Measurements from ENCODE around the gene DGKD.
A peak's percentile ranks its signal among the peaks of the same experiment; 100 is the strongest.

DGKD gene

GRCh38 chr2:233499928-233500327 is 145.6 kb downstream of the DGKD start:
- no peaks in the 10 kb centered on the region for H3K4me1 Mint-ChIP-seq
- no peak overlapping the region for H3K4me3 Mint-ChIP-seq
- H3K9me3 Mint-ChIP-seq: peaks cover 34% of the 10 kb centered on the region
- H3K27me3 Mint-ChIP-seq: no peaks in the 10 kb centered on the region
- no peak overlapping the region for H3K27ac Mint-ChIP-seq
- peaks cover 41% of the 10 kb centered on the region for H3K36me3 Mint-ChIP-seq

DNA sequence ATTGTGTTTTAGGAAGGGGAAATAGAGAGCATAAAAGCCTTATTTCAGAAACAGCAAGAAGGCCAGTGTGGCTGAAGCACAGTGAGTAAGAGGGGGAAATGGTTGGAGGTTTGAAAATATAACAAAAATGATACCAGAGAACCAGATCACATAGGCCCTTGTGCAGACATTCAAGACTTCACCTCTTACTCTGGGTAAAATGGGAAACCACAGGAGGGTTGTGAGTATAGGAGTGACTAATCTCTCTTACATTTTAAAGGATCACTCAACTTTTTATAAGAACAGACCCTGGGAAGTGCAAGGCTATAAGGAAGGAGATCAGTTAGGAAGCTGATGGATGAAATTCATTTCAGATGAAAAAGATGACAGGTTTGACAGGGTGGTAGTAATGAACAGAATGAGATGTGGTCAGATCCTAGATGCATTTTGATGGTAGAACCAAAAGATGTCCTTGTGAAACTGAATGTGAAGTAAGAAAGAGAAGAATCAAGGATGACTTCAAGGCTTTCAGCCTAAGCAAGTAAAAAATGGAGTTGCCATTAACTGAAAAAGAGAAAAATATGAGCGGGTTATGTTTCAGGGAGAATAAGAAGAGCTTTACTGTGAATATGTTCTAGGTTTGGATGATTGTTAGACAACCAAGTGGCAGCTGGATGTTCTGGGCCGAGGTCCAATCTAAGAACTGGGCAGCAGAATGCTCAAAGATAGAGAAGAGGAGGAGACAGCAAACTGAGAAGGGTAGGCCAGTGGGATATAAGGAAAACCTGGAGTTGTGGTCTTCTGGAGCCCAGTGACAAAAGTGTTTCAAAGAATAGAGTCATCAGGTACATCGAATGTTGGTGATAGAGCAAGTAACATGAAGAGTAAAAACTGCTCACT is 147.1 kb downstream of the DGKD start:
- Mint-ChIP-seq H3K9me3 (peaks cover 38% of the 10 kb centered on the region), H3K4me1 (no peaks in the 10 kb centered on the region), H3K27me3 (no peaks in the 10 kb centered on the region), H3K36me3 (peaks cover 55% of the 10 kb centered on the region), H3K4me3 (no peak overlapping the region), H3K27ac (peak overlapping the region; percentile 23)

DNA sequence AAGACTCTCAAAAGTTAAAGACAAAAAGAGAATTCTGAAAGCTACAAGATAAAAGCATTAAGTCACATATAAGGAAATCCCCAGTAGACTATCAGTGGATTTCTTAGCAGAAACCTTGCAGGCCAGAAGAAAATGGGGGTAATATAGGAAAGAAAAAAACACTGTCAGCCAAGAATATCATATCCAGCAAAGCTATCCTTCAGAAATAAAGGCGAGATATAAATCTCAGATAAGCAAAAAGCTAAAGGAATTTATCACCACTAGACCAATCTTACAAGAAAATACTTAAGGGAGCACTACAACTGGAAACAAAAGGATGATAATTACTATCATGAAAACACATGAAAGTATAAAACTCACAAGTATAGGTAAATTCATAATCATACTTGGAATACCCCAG is 149.2 kb downstream of the DGKD start:
- H3K27ac Mint-ChIP-seq: no peak overlapping the region
- peaks cover 54% of the 10 kb centered on the region for H3K36me3 Mint-ChIP-seq
- H3K27me3 Mint-ChIP-seq: no peaks in the 10 kb centered on the region
- no peaks in the 10 kb centered on the region for H3K4me1 Mint-ChIP-seq
- no peak overlapping the region for H3K4me3 Mint-ChIP-seq
- H3K9me3 Mint-ChIP-seq: peaks cover 38% of the 10 kb centered on the region

DNA sequence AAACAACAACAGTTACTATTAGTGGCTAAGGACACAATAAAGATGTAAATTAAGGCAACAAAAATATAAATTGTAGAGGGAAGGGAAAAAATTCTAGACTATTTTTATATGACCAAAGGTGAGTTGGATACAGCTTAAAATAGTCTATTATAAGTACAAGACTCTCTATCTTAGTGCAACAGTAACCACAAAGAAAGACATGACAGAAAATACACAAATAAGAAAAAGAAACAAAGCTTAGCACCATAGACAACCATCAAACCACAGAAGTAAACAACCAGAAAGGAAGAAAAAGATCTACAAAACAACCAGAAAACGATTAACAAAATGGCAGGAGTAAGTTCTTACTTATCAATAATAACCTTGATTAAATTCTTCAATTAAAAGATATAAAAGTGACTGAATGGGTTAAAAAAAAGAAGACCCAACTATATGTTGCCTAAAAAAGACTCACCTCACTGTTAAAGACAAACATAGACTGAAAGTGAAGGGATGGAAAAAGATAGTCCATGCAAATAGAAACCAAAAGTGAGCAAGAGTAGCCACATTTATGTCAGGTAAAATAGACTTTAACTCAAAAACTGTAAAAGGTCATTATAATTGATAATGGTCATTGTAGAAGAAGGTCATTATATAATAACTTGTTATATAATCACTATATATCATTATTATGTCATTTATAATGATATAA is 149.8 kb downstream of the DGKD start:
- no peak overlapping the region for H3K27ac Mint-ChIP-seq
- peaks cover 54% of the 10 kb centered on the region for H3K36me3 Mint-ChIP-seq
- no peaks in the 10 kb centered on the region for H3K4me1 Mint-ChIP-seq
- peaks cover 38% of the 10 kb centered on the region for H3K9me3 Mint-ChIP-seq
- H3K4me3 Mint-ChIP-seq: no peak overlapping the region
- H3K27me3 Mint-ChIP-seq: no peaks in the 10 kb centered on the region

DNA sequence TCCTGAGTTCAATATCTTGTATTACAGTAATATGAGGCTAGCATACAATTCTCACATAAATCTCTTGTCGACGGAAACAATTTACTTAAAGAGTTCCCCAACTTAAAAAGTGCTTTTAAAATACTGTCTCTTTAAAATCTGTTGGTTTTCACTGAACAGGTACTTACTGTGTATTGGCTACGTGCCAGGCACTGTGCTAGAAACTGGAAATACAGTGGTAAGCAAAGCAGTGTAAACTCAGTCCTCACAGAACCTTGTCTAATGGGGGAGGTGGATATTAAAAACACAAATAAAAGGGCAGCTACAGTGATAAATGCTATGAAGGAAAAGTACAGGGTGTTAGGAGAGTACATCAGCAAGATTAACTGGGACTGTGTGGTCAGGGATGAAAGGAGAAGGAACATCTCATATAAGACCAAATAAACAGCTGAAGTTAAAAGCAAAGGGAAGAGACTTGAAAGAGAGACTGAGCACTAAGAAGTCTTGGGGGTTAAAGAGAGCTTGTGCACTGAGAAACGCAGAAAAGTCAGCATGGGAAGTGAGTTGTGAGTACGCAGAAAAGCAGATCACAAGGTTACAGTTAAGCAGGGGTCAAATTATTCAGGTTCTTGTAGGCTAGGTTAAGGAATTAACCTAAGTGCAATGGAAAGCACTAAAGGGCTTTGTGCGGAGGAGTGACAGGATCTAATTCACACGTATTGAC is 159.8 kb downstream of the DGKD start:
- Mint-ChIP-seq H3K4me3 (no peak overlapping the region), H3K36me3 (peaks cover 20% of the 10 kb centered on the region)

GRCh38 chr2:233519787-233520611 is 165.7 kb downstream of the DGKD start:
- no peaks in the 10 kb centered on the region for H3K4me1 Mint-ChIP-seq
- no peak overlapping the region for H3K4me3 Mint-ChIP-seq
- no peaks in the 10 kb centered on the region for H3K27me3 Mint-ChIP-seq
- H3K27ac Mint-ChIP-seq: no peak overlapping the region
- H3K9me3 Mint-ChIP-seq: no peaks in the 10 kb centered on the region
- H3K36me3 Mint-ChIP-seq: peaks cover 5% of the 10 kb centered on the region

More for the DNA sequence above, 159.8 kb downstream of the DGKD start:
- no peaks in the 10 kb centered on the region for H3K27me3 Mint-ChIP-seq
- no peak overlapping the region for H3K27ac Mint-ChIP-seq
- H3K9me3 Mint-ChIP-seq: no peaks in the 10 kb centered on the region
- H3K4me1 Mint-ChIP-seq: no peaks in the 10 kb centered on the region

All from activated naive CD4-positive, alpha-beta T cell treated with anti-CD3 and anti-CD28 coated beads, Interleukin-2, amount 50 U/mL, for 24 hours (primary cell).